ENCODE measurements around the gene OSBPL3.

OSBPL3 gene

DNA sequence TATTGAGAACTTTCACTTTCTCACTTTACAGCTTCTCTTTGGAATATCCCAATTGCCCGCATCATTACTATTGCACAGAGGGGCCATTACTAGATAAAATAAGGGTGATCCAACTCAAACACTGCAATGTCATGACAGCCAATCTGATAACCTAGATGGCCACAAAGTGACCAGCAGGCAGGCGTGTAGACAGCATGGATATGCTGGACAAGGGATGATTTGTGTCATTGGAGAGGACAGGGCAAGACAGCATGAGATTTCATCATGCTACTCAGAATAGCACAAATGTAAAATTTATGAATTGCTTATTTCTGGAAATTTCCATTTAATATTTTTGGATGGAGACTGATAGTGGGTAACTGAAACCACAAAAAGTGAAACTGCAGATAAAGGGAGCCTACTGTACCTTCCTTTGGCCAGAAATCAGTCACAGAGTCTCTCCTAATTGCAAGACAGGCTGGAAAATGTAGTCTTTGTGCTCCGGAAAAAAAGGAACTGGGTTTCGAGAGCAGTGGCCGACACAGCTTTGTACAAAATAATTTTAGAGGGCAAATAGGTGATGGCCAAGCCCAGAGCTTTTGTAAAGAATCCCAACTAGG, 216.6 kb downstream of the OSBPL3 start:
- TF ChIP-seq, protein P1, sequence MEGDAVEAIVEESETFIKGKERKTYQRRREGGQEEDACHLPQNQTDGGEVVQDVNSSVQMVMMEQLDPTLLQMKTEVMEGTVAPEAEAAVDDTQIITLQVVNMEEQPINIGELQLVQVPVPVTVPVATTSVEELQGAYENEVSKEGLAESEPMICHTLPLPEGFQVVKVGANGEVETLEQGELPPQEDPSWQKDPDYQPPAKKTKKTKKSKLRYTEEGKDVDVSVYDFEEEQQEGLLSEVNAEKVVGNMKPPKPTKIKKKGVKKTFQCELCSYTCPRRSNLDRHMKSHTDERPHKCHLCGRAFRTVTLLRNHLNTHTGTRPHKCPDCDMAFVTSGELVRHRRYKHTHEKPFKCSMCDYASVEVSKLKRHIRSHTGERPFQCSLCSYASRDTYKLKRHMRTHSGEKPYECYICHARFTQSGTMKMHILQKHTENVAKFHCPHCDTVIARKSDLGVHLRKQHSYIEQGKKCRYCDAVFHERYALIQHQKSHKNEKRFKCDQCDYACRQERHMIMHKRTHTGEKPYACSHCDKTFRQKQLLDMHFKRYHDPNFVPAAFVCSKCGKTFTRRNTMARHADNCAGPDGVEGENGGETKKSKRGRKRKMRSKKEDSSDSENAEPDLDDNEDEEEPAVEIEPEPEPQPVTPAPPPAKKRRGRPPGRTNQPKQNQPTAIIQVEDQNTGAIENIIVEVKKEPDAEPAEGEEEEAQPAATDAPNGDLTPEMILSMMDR (IDR thresholded peaks at IDR 0.05; ENCODE audit: low read depth, low read length) = no peak
- DNase-seq (ENCODE audit: extremely low read depth, low read depth) = no peak

DNA sequence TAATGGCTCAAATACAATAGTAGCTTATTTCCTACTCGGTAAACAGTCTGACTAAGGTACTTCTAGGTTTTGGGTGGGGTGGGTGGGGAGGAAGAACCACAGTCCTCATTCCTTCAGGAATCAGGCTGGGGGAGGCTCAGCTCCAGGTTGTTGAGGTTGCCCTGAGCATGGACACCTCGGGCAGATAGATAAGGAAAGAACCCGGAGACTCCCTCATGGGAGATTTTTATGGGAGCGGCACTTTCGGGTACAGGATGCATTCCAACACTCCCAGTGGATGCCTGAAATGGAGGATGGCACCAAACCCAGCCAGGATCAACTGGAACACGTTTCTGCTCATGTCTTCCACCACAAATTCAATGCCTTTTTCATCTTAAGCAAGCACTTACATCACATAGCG, 217.2 kb downstream of the OSBPL3 start:
- DNase-seq (ENCODE audit: extremely low read depth, low read depth) = no peak
- TF ChIP-seq, protein P1 (IDR thresholded peaks at IDR 0.05; ENCODE audit: low read depth, low read length) = no peak

DNA sequence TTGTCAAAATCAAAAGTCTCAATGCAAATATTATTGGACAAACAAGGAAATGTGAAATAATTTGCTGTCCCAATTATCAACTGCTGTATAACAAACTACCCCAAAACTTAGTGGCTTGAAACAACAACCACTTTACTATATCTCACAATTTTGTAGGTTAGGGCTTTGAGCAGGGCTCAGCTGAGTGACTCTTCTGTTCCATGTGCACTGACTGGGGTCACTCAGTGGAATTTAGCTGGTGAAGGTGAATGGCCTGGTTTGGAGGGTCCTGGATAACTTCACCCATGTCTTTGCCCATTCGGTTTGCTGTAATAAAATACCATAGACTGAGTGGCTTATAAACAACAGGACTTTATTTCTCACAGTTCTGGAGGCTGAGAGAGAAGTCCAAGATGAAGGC, 219.0 kb downstream of the OSBPL3 start:
- TF ChIP-seq, protein P1 (IDR thresholded peaks at IDR 0.05; ENCODE audit: low read depth, low read length) = no peak
- DNase-seq (ENCODE audit: extremely low read depth, low read depth) = no peak

DNA sequence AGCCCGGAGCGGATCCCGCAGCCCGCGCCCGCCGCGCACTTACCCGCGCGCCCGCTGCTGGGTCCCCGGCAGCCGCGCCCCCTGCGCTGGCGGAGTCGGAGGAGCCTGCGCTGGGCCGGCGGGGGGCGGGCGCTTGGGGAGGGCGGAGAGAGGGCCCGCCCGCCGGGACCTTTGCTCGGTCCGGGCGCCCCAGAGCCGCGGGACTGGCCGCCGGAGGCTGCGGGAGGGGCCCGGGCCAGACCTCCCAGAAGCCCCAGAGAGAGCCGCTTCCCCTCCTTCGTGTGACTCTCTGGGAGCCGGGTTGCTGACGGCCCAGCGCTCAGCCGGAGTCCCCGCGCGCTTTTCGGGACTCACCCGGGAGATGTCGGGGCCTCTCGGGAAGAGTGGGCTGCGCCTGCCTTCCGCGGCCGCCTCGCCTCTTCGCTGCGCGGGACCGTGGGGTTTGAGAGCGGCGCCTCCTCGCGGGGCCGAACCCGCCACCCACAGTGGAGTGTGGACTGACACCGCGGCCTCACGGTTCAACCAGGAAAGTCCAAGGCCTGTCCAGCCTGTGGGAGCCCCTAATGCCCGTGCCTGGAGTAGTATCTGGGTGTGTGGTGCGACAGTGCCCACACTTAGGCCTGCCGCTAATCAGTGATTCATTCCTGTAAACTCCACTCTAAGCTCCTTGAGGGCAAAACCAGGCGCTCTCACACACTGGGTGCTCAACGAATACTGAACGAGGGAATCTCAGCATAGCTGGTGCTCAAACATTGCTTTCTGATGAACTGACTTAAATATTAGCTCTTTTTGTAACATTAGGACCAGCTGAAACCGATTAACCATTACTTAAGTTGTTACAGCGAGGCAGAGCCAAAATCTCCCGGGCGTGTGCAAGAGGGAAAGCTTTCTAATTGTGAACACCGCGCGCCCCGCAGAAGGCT, 222.4 kb downstream of the OSBPL3 start, which contains the start of gene GSDME:
GSDME (minus strand) TSS at position 112 of the 923 bp plus-strand sequence. CDS start 7,690 bp downstream, outside the sequence.
- no peak for DNase-seq (ENCODE audit: extremely low read depth, low read depth)
- TF ChIP-seq, protein P1 (IDR thresholded peaks at IDR 0.05; ENCODE audit: low read depth, low read length) = peak; percentile 8

DNA sequence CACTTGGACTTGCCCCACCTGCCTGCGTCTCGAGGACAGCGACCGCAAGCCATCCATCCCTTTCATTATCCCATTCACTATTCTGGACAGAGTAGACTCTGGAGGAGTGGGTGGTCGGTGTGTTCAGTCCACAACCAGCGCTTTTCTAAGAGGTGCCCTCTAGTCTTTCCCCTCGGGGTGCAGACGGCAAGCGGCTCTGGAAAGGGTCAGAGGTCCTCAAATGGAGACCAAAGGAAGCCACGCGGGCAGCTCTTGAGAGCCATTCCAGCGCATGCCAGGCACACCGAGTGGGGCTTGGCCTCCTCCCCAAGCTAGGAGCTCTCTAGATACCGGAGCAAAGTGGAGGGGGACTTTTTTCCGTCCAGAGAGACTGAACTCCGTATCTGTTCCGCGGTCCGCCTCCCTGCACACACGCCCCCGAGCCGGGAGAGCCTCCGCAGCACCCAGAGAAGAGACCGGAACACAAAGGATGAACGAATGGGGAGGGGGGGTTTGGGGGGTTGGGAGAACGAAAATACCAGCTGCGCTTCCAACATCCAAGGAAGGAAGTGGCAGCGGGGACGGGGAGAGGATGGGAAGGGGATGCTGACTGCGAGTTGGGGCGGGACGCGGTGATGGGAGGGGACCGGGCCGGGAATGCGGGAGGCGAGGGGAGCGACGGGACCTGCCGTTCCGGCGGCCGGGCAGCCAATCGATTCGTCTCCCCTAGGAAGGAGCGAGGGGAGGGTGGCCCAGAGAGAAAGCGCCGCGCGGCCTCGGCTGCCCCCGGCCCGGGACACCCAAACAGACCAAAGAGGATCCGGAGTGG, 223.2 kb downstream of the OSBPL3 start:
- no peak for DNase-seq (ENCODE audit: extremely low read depth, low read depth)
- TF ChIP-seq, protein P1 (IDR thresholded peaks at IDR 0.05; ENCODE audit: low read depth, low read length) = no peak

DNA sequence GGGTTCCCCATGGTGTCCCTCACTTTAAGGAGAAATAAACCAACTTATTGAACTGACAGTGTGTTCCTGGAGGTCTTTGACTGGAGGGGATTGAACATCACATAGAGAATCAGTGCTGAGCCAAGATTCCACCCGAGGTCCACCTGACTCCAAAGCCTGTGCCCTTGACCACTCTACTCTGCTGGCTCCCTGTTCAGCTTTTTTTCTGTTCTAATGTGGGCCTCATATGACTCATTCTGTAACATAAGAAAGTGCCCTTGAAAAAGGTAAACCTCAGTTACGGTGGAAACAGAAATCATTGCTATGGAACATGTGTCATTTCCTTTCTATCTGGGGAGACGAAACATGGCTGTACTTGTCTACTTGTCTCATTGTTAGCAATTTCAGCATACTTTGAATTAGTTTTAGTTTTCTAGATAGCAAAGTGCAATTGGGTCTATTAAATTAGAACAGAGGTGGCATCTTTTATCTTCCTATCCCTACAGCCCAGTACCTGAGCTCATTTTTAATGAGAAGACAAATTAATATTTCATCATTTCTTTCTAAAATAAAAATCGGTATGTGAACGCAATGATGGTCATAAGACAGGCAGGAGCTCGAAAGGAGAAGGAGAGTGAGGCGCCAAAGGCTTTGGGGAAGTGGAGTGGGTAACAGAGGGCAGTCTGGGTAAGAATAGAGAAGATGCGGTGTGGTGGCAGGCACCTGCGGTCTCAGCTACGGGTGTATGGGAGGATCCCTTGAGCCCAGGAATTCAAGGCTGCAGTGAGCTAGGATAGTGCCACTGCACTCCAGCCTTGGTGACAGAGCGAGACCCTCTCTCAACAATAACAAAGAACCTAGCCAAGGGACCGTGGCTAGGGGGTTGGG, 224.2 kb downstream of the OSBPL3 start:
- TF ChIP-seq, protein P1 (IDR thresholded peaks at IDR 0.05; ENCODE audit: low read depth, low read length) = no peak
- DNase-seq (ENCODE audit: extremely low read depth, low read depth) = no peak
